Heart right ventricle (tissue), 16 donors: ENCODE results near the gene PLCB1. TPM values are rescaled to one million over a fixed set of nuclear protein-coding genes. Genes with fewer than 3 reads are reported as not detected.

Source experiments
- ATAC-seq, 8 donors: fragments of 200-7000 bp; cut with Tn5 transposase; one replicate each; pipeline ENCODE4 v1.9.1; 2020; ENCODE audit warnings: mild to moderate bottlenecking in 8 of 8, moderate library complexity in 8 of 8, moderate number of reproducible peaks in 1 of 8
- DNase-seq, 2 donors: peaks; one replicate each; pipeline ENCODE4 v3.0.0-alpha.2; 2020
- H3K27ac ChIP-seq, 10 donors: fragments of 200-600 bp; sonication (generic) in 2 of 10; one replicate each; pipeline versions ENCODE4 v1.5.0 to v1.8.0; 2020 to 2022; ENCODE audit warnings: mild to moderate bottlenecking in 3 of 10
- H3K27me3 ChIP-seq, 7 donors: fragments of 200-600 bp; one replicate each; pipeline ENCODE4 v1.8.0; 2021 to 2022; ENCODE audit warnings: mild to moderate bottlenecking in 2 of 7
- H3K36me3 ChIP-seq, 9 donors: fragments of 200-600 bp; sonication (generic) in 1 of 9; one replicate each; pipeline versions ENCODE4 v1.5.0 to v1.8.0; 2020 to 2022; ENCODE audit warnings: mild to moderate bottlenecking in 2 of 9
- H3K4me1 ChIP-seq, 9 donors: fragments of 200-600 bp; sonication (generic) in 1 of 9; one replicate each; pipeline versions ENCODE4 v1.5.0 to v1.8.0; 2020 to 2022; ENCODE audit warnings: mild to moderate bottlenecking in 4 of 9
- H3K4me3 ChIP-seq, 10 donors: fragments of 200-600 bp; sonication (generic) in 2 of 10; one replicate each; pipeline versions ENCODE4 v1.5.0 to v1.8.0; 2020 to 2022; ENCODE audit warnings: mild to moderate bottlenecking in 7 of 10, moderate library complexity in 2 of 10
- H3K9me3 ChIP-seq, 11 donors: fragments of 200-600 bp in 10 of 11; sonication (generic) in 2 of 11; one replicate each; pipeline versions ENCODE4 v1.5.0 to v1.8.0; 2013 to 2022; ENCODE audit warnings: mild to moderate bottlenecking in 2 of 11, control low read depth in 1 of 11, moderate library complexity in 1 of 11
- WGBS, 2 donors: extraction: QIAGEN DNeasy Blood & Tissue Kit; methylation state at CpG; one replicate each; pipeline ENCODE4 v1.1.7; 2013; ENCODE audit warnings: inconsistent platforms in 1 of 2; 5-methylcytosine and 5-hydroxymethylcytosine counted together
- intact Hi-C, 10 donors: fragments of 100-400 bp; cut with DNase I; formaldehyde crosslinking; loops; one replicate each; pipeline versions ENCODE4 v1.11.1 to v1.14.2; 2022
- polyA plus RNA-seq, 2 donors: library from polyadenylated mRNA; stranded (reverse); fragments of 200-250 nt; gene quantifications; one replicate each; pipeline ENCODE4 v1.2.3, GENCODE V29; 2013
- total RNA-seq, 10 donors: library from RNA; stranded (reverse); fragmentation: NEBNext Ultra II Directional in 3 of 10; extraction: Animal tissue kit (Norgen Biotek cat#: 25700) in 3 of 10; gene quantifications; one replicate each; pipeline versions ENCODE4 v1.2.1 to v1.2.4, GENCODE V29; 2021 to 2023
- TF ChIP-seq, protein P1 (sequence below), 9 donors: fragments of 200-600 bp; sonication (generic) in 2 of 9; IDR thresholded peaks; one replicate each; pipeline versions ENCODE4 v1.5.0 to v1.8.0; 2021 to 2022; ENCODE audit warnings: antibody characterized with exemption in 9 of 9, mild to moderate bottlenecking in 5 of 9, moderate library complexity in 1 of 9
- donor health status: Arrhythmogenic right ventricular cardiomyopathy.
- donor health status: ischemic (EF 13 %, LVEDD 7.1; RV severe dilation, severe dysfunction).
- donor health status: healthy with polysubstance abuse.
- donor health status: DM: no; HTN: yes; CAD: no.
- donor health status: DM: no; HTN: no; CAD: no.
- donor health status: ischemic (EF 25% LVEDD 6.9; RV normal size, moderate dysfunction).
- donor health status: ischemic (EF 25% LVEDD 5.7; RV mildly dilated, moderate dysfunction).
- donor health status: healthy.
- donor health status: DM: yes; HTN: yes; CAD: no.
- donor health status: Ischemic cardiomyopathy.
- donor health status: ischemic (EF 35%, LVEDD 5.7; RV mildly dilated, moderate dysfunction).
- donor health status: nonischemic (EF 11% LVEDD 7.7; RV severe dilation, severe dysfunction).
- donor health status: DM: yes; HTN: yes; CAD: no.
- donor health status: PGD.
- donor health status: ischemic (EF 29% LVEDD 5.4; RV normal size, mild dysfunction).
- donor health status: nonischemic (EF 23%, LVEDD 6.1; RV moderate dilation, normal function).

The PLCB1 gene
- total and polyA plus RNA-seq, 12 donors = 2.2 to 12.7 (median 7.1) TPM

DNA sequence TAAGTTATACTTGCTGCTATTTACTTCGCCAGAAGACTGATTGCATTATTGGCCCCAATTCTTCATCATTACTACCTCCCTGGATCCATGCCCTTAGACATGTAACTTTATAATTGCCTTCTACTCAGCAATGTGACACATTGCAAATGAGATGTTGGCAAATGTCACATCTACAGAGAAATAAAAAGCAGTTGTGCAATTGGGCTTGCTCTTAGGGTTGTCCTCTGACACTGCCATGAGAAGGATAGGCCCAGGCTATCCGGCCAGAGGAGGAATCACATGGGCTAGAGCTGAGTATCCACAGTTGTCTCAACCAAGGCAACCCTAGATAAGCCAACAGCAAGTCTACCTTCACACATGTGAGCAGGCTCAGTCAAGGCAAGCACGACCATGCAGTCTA is 447.0 kb downstream of the PLCB1 start:
- ATAC-seq (peak in 1 of 8 donors; percentile 29), DNase-seq (no peak)
- H3K36me3 ChIP-seq = no peaks in the 10 kb centered on the region
- no peaks in the 10 kb centered on the region for H3K4me1 ChIP-seq
- intact Hi-C loops = no loop called here
- WGBS, 2 donors = 86 to 89% methylated on average over 3 of the region's 3 CpGs
- TF ChIP-seq, protein P1, sequence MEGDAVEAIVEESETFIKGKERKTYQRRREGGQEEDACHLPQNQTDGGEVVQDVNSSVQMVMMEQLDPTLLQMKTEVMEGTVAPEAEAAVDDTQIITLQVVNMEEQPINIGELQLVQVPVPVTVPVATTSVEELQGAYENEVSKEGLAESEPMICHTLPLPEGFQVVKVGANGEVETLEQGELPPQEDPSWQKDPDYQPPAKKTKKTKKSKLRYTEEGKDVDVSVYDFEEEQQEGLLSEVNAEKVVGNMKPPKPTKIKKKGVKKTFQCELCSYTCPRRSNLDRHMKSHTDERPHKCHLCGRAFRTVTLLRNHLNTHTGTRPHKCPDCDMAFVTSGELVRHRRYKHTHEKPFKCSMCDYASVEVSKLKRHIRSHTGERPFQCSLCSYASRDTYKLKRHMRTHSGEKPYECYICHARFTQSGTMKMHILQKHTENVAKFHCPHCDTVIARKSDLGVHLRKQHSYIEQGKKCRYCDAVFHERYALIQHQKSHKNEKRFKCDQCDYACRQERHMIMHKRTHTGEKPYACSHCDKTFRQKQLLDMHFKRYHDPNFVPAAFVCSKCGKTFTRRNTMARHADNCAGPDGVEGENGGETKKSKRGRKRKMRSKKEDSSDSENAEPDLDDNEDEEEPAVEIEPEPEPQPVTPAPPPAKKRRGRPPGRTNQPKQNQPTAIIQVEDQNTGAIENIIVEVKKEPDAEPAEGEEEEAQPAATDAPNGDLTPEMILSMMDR (IDR thresholded peaks at IDR 0.05) = no peak
- no peaks in the 10 kb centered on the region for H3K27me3 ChIP-seq
- H3K27ac ChIP-seq = no peak overlapping the region
- H3K4me3 ChIP-seq = no peak overlapping the region
- no peaks in the 10 kb centered on the region for H3K9me3 ChIP-seq

- intact Hi-C loops = no loop called here
- Histone ChIP-seq H3K4me3 (no peak overlapping the region), H3K27me3 (no peaks in the 10 kb centered on the region), H3K4me1 (no peaks in the 10 kb centered on the region), H3K36me3 (no peaks in the 10 kb centered on the region), H3K9me3 (no peaks in the 10 kb centered on the region), H3K27ac (no peak overlapping the region)
- TF ChIP-seq, protein P1 (IDR thresholded peaks at IDR 0.05) = no peak
- ATAC-seq (no peak), DNase-seq (no peak)
- WGBS, 2 donors = 97 to 99% methylated on average over 3 of the region's 3 CpGs
Observed at GRCh38 chr20:8581446-8582183, 449.5 kb downstream of the PLCB1 start.

DNA sequence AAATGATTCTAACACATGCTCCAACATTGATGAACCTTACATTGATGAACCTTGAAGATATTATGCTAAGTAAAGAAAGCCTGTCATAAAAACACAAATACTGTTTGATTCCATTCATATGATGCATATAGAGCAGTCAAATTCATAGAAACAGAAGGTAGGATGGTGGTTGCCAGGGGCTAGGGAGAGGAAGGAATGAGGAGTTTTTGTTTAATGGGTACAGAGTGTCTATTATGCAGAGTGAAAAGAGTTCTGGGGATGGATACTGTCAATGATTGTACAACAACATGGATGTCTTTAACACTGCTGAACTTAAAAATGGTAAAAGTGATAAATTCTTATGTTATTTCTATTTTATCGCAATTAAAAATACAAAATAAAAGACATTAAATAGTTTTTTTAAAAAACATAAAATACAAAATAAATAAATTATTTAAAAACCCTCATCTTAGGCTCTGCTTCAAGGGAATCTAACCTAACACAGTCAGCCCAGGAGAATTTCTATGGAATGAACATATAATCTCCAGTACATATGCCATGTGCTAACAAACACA is 451.0 kb downstream of the PLCB1 start:
- H3K27ac ChIP-seq = no peak overlapping the region
- ATAC-seq (no peak), DNase-seq (no peak)
- TF ChIP-seq, protein P1 (IDR thresholded peaks at IDR 0.05) = no peak
- peaks cover 0 to 5% (median 0%) of the 10 kb centered on the region in 9 donors for H3K4me1 ChIP-seq
- 94 to 96% methylated on average over 1 of the region's 1 CpG for whole genome bisulfite sequencing, 2 donors
- no peaks in the 10 kb centered on the region for H3K36me3 ChIP-seq
- H3K9me3 ChIP-seq = no peaks in the 10 kb centered on the region
- no peak overlapping the region for H3K4me3 ChIP-seq
- intact Hi-C loops = no loop called here
- no peaks in the 10 kb centered on the region for H3K27me3 ChIP-seq

DNA sequence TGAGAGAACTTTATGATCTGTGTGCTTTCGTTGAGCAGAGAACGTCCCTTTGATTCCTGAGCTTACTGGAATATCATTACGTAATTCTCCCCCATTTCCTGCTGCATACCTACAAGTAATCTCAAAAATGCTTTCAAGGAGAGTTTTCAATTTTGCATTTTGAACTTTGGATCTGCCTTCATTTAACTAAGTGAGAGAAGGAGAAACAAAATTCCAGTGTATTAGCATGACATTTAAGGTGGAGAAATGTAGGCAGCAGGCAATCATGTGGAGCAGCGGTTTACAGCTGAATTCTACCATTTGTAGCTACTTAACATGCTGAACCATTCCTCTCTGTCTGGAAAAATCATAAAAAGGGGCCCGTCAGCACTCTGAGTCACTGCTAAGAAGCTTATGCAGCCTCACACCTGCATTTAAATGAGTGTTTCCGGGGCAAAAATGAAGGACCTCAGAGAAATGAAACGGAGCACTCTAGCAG is 451.5 kb downstream of the PLCB1 start:
- no peak for DNase-seq
- ATAC-seq = no peak
- peaks cover 0 to 5% (median 0%) of the 10 kb centered on the region in 9 donors for H3K4me1 ChIP-seq
- TF ChIP-seq, protein P1 (IDR thresholded peaks at IDR 0.05) = no peak
- H3K27ac ChIP-seq = no peak overlapping the region
- no peak overlapping the region for H3K4me3 ChIP-seq
- H3K36me3 ChIP-seq = no peaks in the 10 kb centered on the region
- H3K9me3 ChIP-seq = no peaks in the 10 kb centered on the region
- intact Hi-C loops = no loop called here
- H3K27me3 ChIP-seq = no peaks in the 10 kb centered on the region
- WGBS, 2 donors = 78 to 82% methylated on average over 7 of the region's 7 CpGs
